IMR-90 (cell line): Measurements from ENCODE around the gene BCAS3. TPM values are rescaled to one million over a fixed set of nuclear protein-coding genes. Genes with fewer than 3 reads are reported as not detected.

ENCODE experiments used
- ATAC-seq: fragments of 200-7000 bp; cut with Tn5 transposase; 2 replicates; pipeline ENCODE4 v1.9.1; 2020; ENCODE audit warnings: low read depth, mild to moderate bottlenecking, moderate library complexity
- BruUV-seq: library from RNA; stranded (reverse); fragments of 400-500 nt; replicated peaks from 2 replicates; lab custom pipeline; 2021; lab: Mats Ljungman, UMichigan
- CTCF ChIA-PET: fragments of 300-600 bp; formaldehyde crosslinking; extraction: SDS; loops from one replicate; lab custom pipeline; 2021; ENCODE audit warnings: antibody characterized with exemption; lab: Yijun Ruan, JAX
- POLR2A ChIA-PET: fragments of 300-600 bp; sonication (Branson Sonifier 250); formaldehyde crosslinking; loops from one replicate; lab custom pipeline; 2022; ENCODE audit warnings: antibody characterized with exemption; ENCODE audit not compliant: unreplicated experiment; lab: Charles Lee
- DNase-seq: peaks from one replicate; pipeline ENCODE4 v3.0.0; 2013
- H2AFZ ChIP-seq: replicated peaks from 2 replicates; pipeline ENCODE3; 2013; ENCODE audit warnings: low read length, mild to moderate bottlenecking; ENCODE audit not compliant: poor library complexity
- H2AK5ac ChIP-seq: 2 replicates; pipeline ENCODE4 v1.6.1; 2013; ENCODE audit warnings: low read depth, low read length, inconsistent platforms
- H2AK9ac ChIP-seq: replicated peaks from 2 replicates; pipeline ENCODE3; 2013; ENCODE audit warnings: mild to moderate bottlenecking, low read depth, low read length, moderate library complexity; ENCODE audit not compliant: poor library complexity
- H2BK120ac ChIP-seq: 2 replicates; pipeline ENCODE4 v1.6.1; 2013; ENCODE audit warnings: low read depth, low read length, inconsistent platforms
- H2BK15ac ChIP-seq: 3 replicates; pipeline ENCODE4 v1.6.1; 2013; ENCODE audit warnings: low read depth, low read length, inconsistent platforms
- H2BK20ac ChIP-seq: 2 replicates; pipeline ENCODE4 v1.6.1; 2013; ENCODE audit warnings: low read depth, mild to moderate bottlenecking, inconsistent platforms, low read length, moderate library complexity
- H2BK5ac ChIP-seq: 2 replicates; pipeline ENCODE4 v1.6.1; 2013; ENCODE audit warnings: mild to moderate bottlenecking, low read depth, low read length, inconsistent platforms; ENCODE audit not compliant: poor library complexity, severe bottlenecking
- H3K14ac ChIP-seq: replicated peaks from 2 replicates; pipeline ENCODE4 v1.6.1; 2013; ENCODE audit warnings: low read depth, low read length, inconsistent platforms
- H3K18ac ChIP-seq: 2 replicates; pipeline ENCODE4 v1.6.1; 2013; ENCODE audit warnings: low read depth, low read length, control low read depth
- H3K23ac ChIP-seq: 2 replicates; pipeline ENCODE4 v1.6.1; 2013; ENCODE audit warnings: low read depth, low read length, inconsistent platforms
- H3K27ac ChIP-seq: 2 replicates; pipeline ENCODE4 v1.5.1; 2013; ENCODE audit warnings: mild to moderate bottlenecking, control low read depth, low read length; ENCODE audit not compliant: insufficient read depth
- H3K27me3 ChIP-seq: 2 replicates; pipeline ENCODE4 v1.6.1; 2013; ENCODE audit warnings: low read length; ENCODE audit not compliant: control insufficient read depth, insufficient read depth
- H3K36me3 ChIP-seq: 2 replicates; pipeline ENCODE4 v1.6.1; 2013; ENCODE audit warnings: low read length, mixed read lengths; ENCODE audit not compliant: control insufficient read depth, insufficient read depth
- H3K4ac ChIP-seq: 2 replicates; pipeline ENCODE4 v1.6.1; 2013; ENCODE audit warnings: low read depth, low read length, inconsistent platforms
- H3K4me1 ChIP-seq: 2 replicates; pipeline ENCODE4 v1.6.1; 2013; ENCODE audit warnings: low read length, mixed read lengths; ENCODE audit not compliant: control insufficient read depth, insufficient read depth
- H3K4me2 ChIP-seq: 2 replicates; pipeline ENCODE4 v1.6.1; 2013; ENCODE audit warnings: low read depth, mild to moderate bottlenecking, control low read depth, low read length, moderate library complexity
- H3K4me3 ChIP-seq: 2 replicates; pipeline ENCODE4 v1.5.1; 2013; ENCODE audit warnings: low read depth, mild to moderate bottlenecking, control low read depth, low read length, moderate library complexity; ENCODE audit not compliant: insufficient read depth
- H3K56ac ChIP-seq: 2 replicates; pipeline ENCODE4 v1.6.1; 2013; ENCODE audit warnings: low read length, inconsistent platforms; ENCODE audit not compliant: insufficient read depth; ENCODE audit errors: extremely low read depth
- H3K79me1 ChIP-seq, 2 experiments: 2 replicates each; pipeline ENCODE4 v1.6.1; 2013; ENCODE audit warnings: low read length in 2 of 2, inconsistent platforms in 1 of 2, low read depth in 1 of 2
- H3K9ac ChIP-seq: 2 replicates; pipeline ENCODE4 v1.6.1; 2013; ENCODE audit warnings: low read depth, low read length, control low read depth
- H3K9me1 ChIP-seq: 2 replicates; pipeline ENCODE4 v1.6.1; 2013; ENCODE audit warnings: low read length, inconsistent platforms; ENCODE audit not compliant: insufficient read depth
- H3K9me3 ChIP-seq: 2 replicates; pipeline ENCODE4 v1.6.1; 2013; ENCODE audit warnings: low read length; ENCODE audit not compliant: control insufficient read depth, insufficient read depth
- H4K20me1 ChIP-seq: 2 replicates; pipeline ENCODE4 v1.6.1; 2013; ENCODE audit warnings: low read length, inconsistent platforms; ENCODE audit not compliant: insufficient read depth
- H4K5ac ChIP-seq: 2 replicates; pipeline ENCODE4 v1.6.1; 2013; ENCODE audit warnings: mild to moderate bottlenecking, low read depth, low read length, control low read depth
- H4K8ac ChIP-seq, 2 experiments: 2 replicates each; pipeline ENCODE4 v1.6.1; 2013; ENCODE audit warnings: low read depth in 2 of 2, low read length in 2 of 2, control low read depth in 1 of 2, inconsistent platforms in 1 of 2
- H4K91ac ChIP-seq: 2 replicates; pipeline ENCODE4 v1.6.1; 2013; ENCODE audit warnings: low read depth, low read length, inconsistent platforms; ENCODE audit not compliant: insufficient read depth
- CHD1 ChIP-seq: IDR thresholded peaks from 2 replicates; pipeline ENCODE4 v1.6.1; 2012; ENCODE audit warnings: low read depth, low read length, improper control_type of control experiment
- MXI1 ChIP-seq: IDR thresholded peaks from 2 replicates; pipeline ENCODE4 v1.6.1; 2012; ENCODE audit warnings: low read depth, mild to moderate bottlenecking, low read length, moderate library complexity, borderline replicate concordance
- NFE2L2 ChIP-seq: fragments of 150-350 bp; IDR thresholded peaks from 2 replicates; pipeline ENCODE4 v1.6.1; 2016; ENCODE audit warnings: low read depth, mild to moderate bottlenecking, low read length
- WGBS, 2 experiments: methylation state at CpG; one replicate each; pipeline versions ENCODE4 v1.1.5 to v1.1.7; 2013; ENCODE audit warnings: missing lambda C conversion rate in 2 of 2; ENCODE audit not compliant: insufficient read length in 1 of 2; ENCODE audit errors: extremely low coverage in 2 of 2; 5-methylcytosine and 5-hydroxymethylcytosine counted together
- dilution Hi-C: fragments of 300-500 bp; cut with HindIII; formaldehyde crosslinking; loops from one replicate; pipeline ENCODE4 v1.14.3; 2018; ENCODE audit warnings: low sequenced_read_pairs; ENCODE audit not compliant: unreplicated experiment
- in situ Hi-C: fragments of 300-500 bp; cut with MboI; formaldehyde crosslinking; loops from 3 replicates; pipeline ENCODE4 v1.14.3; 2019; ENCODE audit warnings: low sequenced_read_pairs, inconsistent platforms, mixed read lengths
- intact Hi-C: fragments of 100-400 bp; cut with micrococcal nuclease; formaldehyde crosslinking; loops from 2 replicates; pipeline ENCODE4 v1.10.0; 2022
- polyA plus RNA-seq, 3 experiments: library from polyadenylated mRNA; depleted of rRNA; stranded (reverse); fragments of >200 nt; gene quantifications; 2 replicates each; pipeline ENCODE4 v1.2.3, GENCODE V29; 2012; ENCODE audit warnings: low replicate concordance in 1 of 3
- total RNA-seq: library from RNA; depleted of rRNA; stranded (reverse); fragments of >200 nt; gene quantifications from 2 replicates; pipeline ENCODE4 v1.2.3, GENCODE V29; 2012

Gene BCAS3
- total and polyA plus RNA-seq, 2 of the 4 experiments (the other 2 are of a cell fraction), result 6.3 to 27.1 TPM

GRCh38 chr17:61129267-61130254, 451.9 kb downstream of the BCAS3 start:
- Histone ChIP-seq H3K79me1 (peaks cover 0 to 4% of the 10 kb centered on the region in 2 experiments; a peak in 1 of 4 replicates), H4K20me1 (no peaks in the 10 kb centered on the region), H4K5ac (peak overlapping the region; percentile 49; the same call in 1 of the 2 replicates), H3K56ac (0 out of 2 replicates have a peak overlapping the region, but pooled peaks have one; percentile 4), H3K4me3 (no peak overlapping the region), H3K9ac (no peak overlapping the region), H3K18ac (peak overlapping the region; percentile 67), H2AFZ (no peak overlapping the region), H2BK20ac (peak overlapping the region; percentile 66; the same call in 1 of the 2 replicates), H3K4me2 (peak overlapping the region; percentile 17; the same call in 1 of the 2 replicates), H4K8ac (peak overlapping the region; percentile 49 to 54; a peak in 2 of 4 replicates), H3K23ac (peak overlapping the region; percentile 36), H2BK120ac (peak overlapping the region; percentile 67), H3K4me1 (peaks cover 10% of the 10 kb centered on the region), H3K27me3 (no peaks in the 10 kb centered on the region), H2BK15ac (peak overlapping the region; percentile 84; the same call in 1 of the 3 replicates), H3K36me3 (no peaks in the 10 kb centered on the region), H2BK5ac (peak overlapping the region; percentile 61), H3K27ac (peak overlapping the region; percentile 31), H2AK9ac (no peak overlapping the region), H3K14ac (peak overlapping the region; percentile 54), H3K9me1 (peaks cover 7% of the 10 kb centered on the region), H3K9me3 (no peaks in the 10 kb centered on the region), H4K91ac (peak overlapping the region; percentile 69; the same call in 1 of the 2 replicates), H3K4ac (peak overlapping the region; percentile 42), H2AK5ac (peak overlapping the region; percentile 81; the same call in 1 of the 2 replicates)
- ATAC-seq, result peak; percentile 53
- ChIA-PET POLR2A (no interaction called here), CTCF (interaction anchor here (1.1 to 1.2 kb wide), 2 partner anchors 22 to 136 kb away, joined by 3 read pairs; no protein-coding TSS in a partner anchor)
- WGBS, 2 experiments, result 20% methylated on average over 1 of the region's 7 CpGs; no CpG with 5 or more reads in 1 of the 2 experiments
- no TSS peak for BruUV-seq
- intact Hi-C loops (no loop called here), in situ Hi-C loops (no loop called here), dilution Hi-C loops (no loop called here)
- DNase-seq, result peak; percentile 68
- TF ChIP-seq CHD1, result no peak
- no peak for TF ChIP-seq NFE2L2
- TF ChIP-seq MXI1, result no peak
